Endothelial cell of umbilical vein (primary cell): ENCODE data around the gene OSBPL5. TPM values are rescaled to one million over a fixed set of nuclear protein-coding genes. Genes with fewer than 3 reads are reported as not detected.

Source experiments
- BruUV-seq: library from RNA; stranded (reverse); fragments of 400-500 nt; replicated peaks from 2 replicates; lab custom pipeline; 2021; lab: Mats Ljungman, UMichigan
- CTCF ChIA-PET: fragments of 300-600, 350-600 bp; sonication (Branson Sonifier 250); formaldehyde crosslinking; loops from one replicate; lab custom pipeline; 2021; ENCODE audit warnings: antibody characterized with exemption, inconsistent platforms; lab: Charles Lee
- POLR2A ChIA-PET: fragments of 300-600, 350-600 bp; sonication (Branson Sonifier 250); formaldehyde crosslinking; loops from one replicate; lab custom pipeline; 2021; ENCODE audit warnings: antibody characterized with exemption, inconsistent platforms; lab: Charles Lee
- DNase-seq: peaks from one replicate; pipeline ENCODE4 v3.0.0-alpha.2; 2011; ENCODE audit warnings: low read depth, low spot score
- FAIRE-seq: peaks from 2 replicates; lab custom pipeline; 2011; peaks lifted over from hg19 to GRCh38; lab: Jason Lieb, UNC
- H2AFZ ChIP-seq: 2 replicates; pipeline ENCODE4 v1.6.0; 2012; ENCODE audit warnings: low read depth, low read length, control low read depth, inconsistent platforms
- H3K27ac ChIP-seq: 2 replicates; pipeline ENCODE4 v1.5.1; 2011; ENCODE audit warnings: low read depth, mild to moderate bottlenecking, control low read depth, low read length, moderate library complexity; ENCODE audit not compliant: insufficient read depth
- H3K27me3 ChIP-seq, 2 experiments: 2 replicates each; pipeline versions ENCODE4 v1.6.0 to v1.6.1; 2011; ENCODE audit warnings: low read length in 2 of 2, mixed read lengths in 1 of 2; ENCODE audit not compliant: control insufficient read depth in 2 of 2, insufficient read depth in 2 of 2
- H3K36me3 ChIP-seq, 2 experiments: 2 replicates in 1 of 2; 3 replicates in 1 of 2; pipeline ENCODE4 v1.5.1; 2011; ENCODE audit warnings: low read length in 2 of 2, mild to moderate bottlenecking in 1 of 2, moderate library complexity in 1 of 2; ENCODE audit not compliant: control insufficient read depth in 2 of 2, insufficient read depth in 2 of 2; ENCODE audit errors: extremely low read depth in 1 of 2
- H3K4me1 ChIP-seq: 3 replicates; pipeline ENCODE4 v1.5.1; 2011; ENCODE audit warnings: mild to moderate bottlenecking, low read length; ENCODE audit not compliant: control insufficient read depth, insufficient read depth; ENCODE audit errors: extremely low read depth
- H3K4me2 ChIP-seq: 2 replicates; pipeline ENCODE4 v1.6.1; 2011; ENCODE audit warnings: low read length, control low read depth, mixed read lengths; ENCODE audit not compliant: insufficient read depth
- H3K4me3 ChIP-seq, 3 experiments: fragments of 200-600 bp in 1 of 3; sonication (generic), shearing (Covaris generic) in 1 of 3; replicated peaks in 1 of 3; 2 replicates each; pipeline ENCODE4 v1.5.1; 2011 to 2016; ENCODE audit warnings: control low read depth in 3 of 3, low read length in 3 of 3, mild to moderate bottlenecking in 2 of 3, inconsistent platforms in 1 of 3, low read depth in 1 of 3, moderate library complexity in 1 of 3; ENCODE audit not compliant: insufficient read depth in 1 of 3
- H3K79me2 ChIP-seq: 2 replicates; pipeline ENCODE4 v1.6.0; 2012; ENCODE audit warnings: low read length, inconsistent platforms; ENCODE audit not compliant: control insufficient read depth, insufficient read depth
- H3K9ac ChIP-seq: replicated peaks from 2 replicates; pipeline ENCODE3; 2011; ENCODE audit warnings: low read length, control low read depth; ENCODE audit not compliant: insufficient read depth; ENCODE audit errors: extremely low read depth
- H3K9me1 ChIP-seq: replicated peaks from 3 replicates; pipeline ENCODE4 v1.6.0; 2011; ENCODE audit warnings: mild to moderate bottlenecking, low read length; ENCODE audit not compliant: control insufficient read depth, insufficient read depth; ENCODE audit errors: extremely low read depth
- H3K9me3 ChIP-seq: replicated peaks from 2 replicates; pipeline ENCODE4 v1.5.1; 2012; ENCODE audit warnings: low read length, inconsistent platforms; ENCODE audit not compliant: control insufficient read depth, insufficient read depth
- H4K20me1 ChIP-seq: replicated peaks from 2 replicates; pipeline ENCODE3; 2011; ENCODE audit warnings: mild to moderate bottlenecking, low read length; ENCODE audit not compliant: control insufficient read depth, insufficient read depth; ENCODE audit errors: extremely low read depth
- CTCF ChIP-seq, 2 donors: IDR thresholded peaks; 1 replicate in 1 of 2; 2 replicates in 1 of 2; pipeline ENCODE4 v1.5.1; 2011; ENCODE audit warnings: low read length in 2 of 2, mild to moderate bottlenecking in 2 of 2, moderate library complexity in 2 of 2, control low read depth in 1 of 2, inconsistent platforms in 1 of 2, low read depth in 1 of 2; ENCODE audit not compliant: insufficient read depth in 1 of 2; ENCODE audit errors: extremely low read depth in 1 of 2
- EZH2 ChIP-seq: IDR thresholded peaks from 2 replicates; pipeline ENCODE4 v1.6.1; 2012; ENCODE audit warnings: borderline replicate concordance, low read depth, mild to moderate bottlenecking, moderate library complexity, low read length, inconsistent platforms; ENCODE audit not compliant: severe bottlenecking
- FOS ChIP-seq: IDR thresholded peaks from 2 replicates; pipeline ENCODE4 v1.6.1; 2011; ENCODE audit warnings: mild to moderate bottlenecking, low read length, moderate library complexity, borderline replicate concordance; ENCODE audit not compliant: insufficient read depth
- GATA2 ChIP-seq: IDR thresholded peaks from 2 replicates; pipeline ENCODE4 v1.7.0; 2011; ENCODE audit warnings: low read depth, mild to moderate bottlenecking, moderate library complexity, mixed read lengths, low read length; ENCODE audit not compliant: insufficient read length, insufficient read depth
- JUN ChIP-seq: IDR thresholded peaks from 2 replicates; pipeline ENCODE4 v1.6.1; 2011; ENCODE audit warnings: borderline replicate concordance, low read depth; ENCODE audit not compliant: insufficient read length, insufficient read depth
- MYC ChIP-seq: IDR thresholded peaks from one replicate; pipeline ENCODE4 v1.6.1; 2011; ENCODE audit warnings: mild to moderate bottlenecking, low read depth, low read length
- POLR2A ChIP-seq: IDR thresholded peaks from 2 replicates; pipeline ENCODE4 v1.6.1; 2012; ENCODE audit warnings: low read depth, mild to moderate bottlenecking, control low read depth, low read length
- POLR2AphosphoS5 ChIP-seq: IDR thresholded peaks from 2 replicates; pipeline ENCODE4 v1.6.1; 2012; ENCODE audit warnings: low read depth, mild to moderate bottlenecking, control low read depth, low read length, moderate library complexity; ENCODE audit not compliant: insufficient read depth
- dilution Hi-C: fragments of 300-500 bp; cut with MboI; formaldehyde crosslinking; loops from one replicate; pipeline ENCODE4 v1.15.0; 2019; ENCODE audit warnings: low sequenced_read_pairs; ENCODE audit not compliant: extremely low pct_ligation_motif_present
- intact Hi-C: fragments of 100-400 bp; cut with micrococcal nuclease; formaldehyde crosslinking; loops from one replicate; pipeline ENCODE4 v1.10.0; 2022
- polyA plus RNA-seq, 4 experiments: library from polyadenylated mRNA; depleted of rRNA in 3 of 4; stranded (reverse) in 3 of 4; unstranded in 1 of 4; fragments of >200 nt; gene quantifications; 2 replicates each; pipeline versions ENCODE4 v1.2.1 to v1.2.3, GENCODE V29; 2011 to 2012; ENCODE audit warnings: missing spikeins in 1 of 4
- total RNA-seq: library from RNA; stranded (reverse); gene quantifications from 2 replicates; pipeline ENCODE4 v1.2.3, GENCODE V29; 2021
- TF ChIP-seq, protein P1 (sequence below): IDR thresholded peaks from 2 replicates; pipeline ENCODE4 v1.6.1; 2011; ENCODE audit not compliant: insufficient read depth, insufficient read length

OSBPL5 gene
- total and polyA plus RNA-seq, 2 donors (not counting 3 experiments of a cell fraction or from before 2014, with no cell fraction given): 8.7 to 37.7 TPM

- Histone ChIP-seq H3K4me1 (peaks cover 11% of the 10 kb centered on the region), H2AFZ (no peak overlapping the region), H3K9me3 (no peaks in the 10 kb centered on the region), H3K36me3 (no peaks in the 10 kb centered on the region), H3K79me2 (peaks cover 25% of the 10 kb centered on the region), H3K27me3 (no peaks in the 10 kb centered on the region), H3K9ac (no peak overlapping the region), H3K9me1 (no peaks in the 10 kb centered on the region), H3K4me3 (no peak overlapping the region), H3K4me2 (no peak overlapping the region), H3K27ac (no peak overlapping the region), H4K20me1 (no peaks in the 10 kb centered on the region)
- no peak for TF ChIP-seq FOS
- no peak for TF ChIP-seq EZH2
- FAIRE-seq: no peak
- intact Hi-C loops (loop anchor here (5.0 to 10.0 kb wide), 2 partner anchors 51 to 232 kb away; partner anchors contain the start of gene MRGPRG), dilution Hi-C loops (no loop called here)
- no peak for DNase-seq
- BruUV-seq: no TSS peak
- POLR2A ChIA-PET: no interaction called here
- CTCF ChIA-PET: no interaction called here
Measured at GRCh38 chr11:3166268-3167142, 1.4 kb upstream of the OSBPL5 start.

- Histone ChIP-seq H3K27me3 (no peaks in the 10 kb centered on the region), H3K4me1 (peaks cover 11% of the 10 kb centered on the region), H3K9ac (no peak overlapping the region), H3K4me3 (no peak overlapping the region), H3K9me3 (no peaks in the 10 kb centered on the region), H3K4me2 (no peak overlapping the region), H3K9me1 (no peaks in the 10 kb centered on the region), H4K20me1 (no peaks in the 10 kb centered on the region), H3K27ac (no peak overlapping the region), H3K36me3 (no peaks in the 10 kb centered on the region), H3K79me2 (peaks cover 25% of the 10 kb centered on the region), H2AFZ (no peak overlapping the region)
- intact Hi-C loops (loop anchor here (5.0 to 10.0 kb wide), 2 partner anchors 51 to 231 kb away; partner anchors contain the start of gene MRGPRG), dilution Hi-C loops (no loop called here)
- FAIRE-seq: no peak
- CTCF ChIA-PET: interaction anchor here (1.5 kb wide), 1 partner anchor 42 kb away, joined by 5 read pairs; no protein-coding TSS in a partner anchor
- POLR2A ChIA-PET: no interaction called here
- TF ChIP-seq JUN: no peak
- TF ChIP-seq POLR2A: no peak
- no peak for TF ChIP-seq POLR2AphosphoS5
- no peak for TF ChIP-seq GATA2
- no peak for TF ChIP-seq EZH2
- TF ChIP-seq FOS: no peak
- TF ChIP-seq, protein P1, sequence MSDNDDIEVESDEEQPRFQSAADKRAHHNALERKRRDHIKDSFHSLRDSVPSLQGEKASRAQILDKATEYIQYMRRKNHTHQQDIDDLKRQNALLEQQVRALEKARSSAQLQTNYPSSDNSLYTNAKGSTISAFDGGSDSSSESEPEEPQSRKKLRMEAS: no peak
- no peak for TF ChIP-seq MYC
- no peak for TF ChIP-seq CTCF (IDR thresholded peaks at IDR 0.05; ENCODE audit: extremely low read depth in 1 of 2, insufficient read depth in 1 of 2, low read depth in 1 of 2, low read length in 2 of 2)
- no peak for DNase-seq
- no TSS peak for BruUV-seq
Measured at GRCh38 chr11:3165916-3166267, 782 bp upstream of the OSBPL5 start.
